K562 (cell line): Measurements from ENCODE around the gene RAB3GAP1. TPM values are rescaled to one million over a fixed set of nuclear protein-coding genes. Genes with fewer than 3 reads are reported as not detected.

ENCODE experiments used
- ATAC-seq: fragments of 200-7000 bp; cut with Tn5 transposase; 3 replicates; pipeline ENCODE4 v1.9.1; 2020; ENCODE audit warnings: moderate library complexity
- BruUV-seq: library from RNA; stranded (reverse); fragments of 400-500 nt; replicated peaks from 2 replicates; lab custom pipeline; 2021; lab: Mats Ljungman, UMichigan
- CTCF ChIA-PET: fragments of 300-600 bp; formaldehyde crosslinking; extraction: SDS; loops from one replicate; lab custom pipeline; 2021; ENCODE audit warnings: low intra/inter-chr PET ratio; lab: Yijun Ruan, JAX
- POLR2A ChIA-PET: fragments of 300-600, 350-650 bp; sonication (Branson Sonifier 250); formaldehyde crosslinking; extraction: SDS; loops from one replicate; lab custom pipeline; 2021; ENCODE audit warnings: antibody characterized with exemption, inconsistent platforms; lab: Yijun Ruan, JAX
- DNase-seq, 4 experiments: peaks; one replicate each; pipeline versions ENCODE4 v3.0.0 to v3.0.0-alpha.2; 2011 to 2018; ENCODE audit warnings: low spot score in 3 of 4, mixed read lengths in 3 of 4; ENCODE audit errors: extremely low read depth in 1 of 4
- FAIRE-seq: peaks from 2 replicates; lab custom pipeline; 2011; peaks lifted over from hg19 to GRCh38; lab: Jason Lieb, UNC
- H2AFZ ChIP-seq: 2 replicates; pipeline ENCODE4 v1.6.0; 2011; ENCODE audit warnings: low read depth, low read length, control low read depth, inconsistent platforms
- H3K27ac ChIP-seq: fragments of 200-600 bp; 3 replicates; pipeline ENCODE4 v1.8.0; 2011; ENCODE audit warnings: low read depth, mild to moderate bottlenecking, control low read depth, inconsistent platforms, low read length, moderate library complexity, mixed read lengths; ENCODE audit errors: extremely low read depth
- H3K27me3 ChIP-seq, 2 experiments: fragments of 300-600 bp in 1 of 2; 2 replicates in 1 of 2; 3 replicates in 1 of 2; pipeline versions ENCODE4 v1.6.0 to v1.8.0; 2011; ENCODE audit warnings: inconsistent platforms in 2 of 2, low read length in 2 of 2, mild to moderate bottlenecking in 1 of 2, mixed read lengths in 1 of 2, moderate library complexity in 1 of 2; ENCODE audit not compliant: control insufficient read depth in 2 of 2, insufficient read depth in 2 of 2
- H3K36me3 ChIP-seq: fragments of 300-600 bp; 3 replicates; pipeline ENCODE4 v1.8.0; 2011; ENCODE audit warnings: mild to moderate bottlenecking, low read length, inconsistent platforms; ENCODE audit not compliant: control insufficient read depth, insufficient read depth
- H3K4me1 ChIP-seq, 2 experiments: fragments of 200-600 bp in 1 of 2; replicated peaks in 1 of 2; 2 replicates in 1 of 2; 3 replicates in 1 of 2; pipeline versions ENCODE4 v1.5.1 to v1.8.0; 2011; ENCODE audit warnings: inconsistent platforms in 2 of 2, low read length in 2 of 2, mild to moderate bottlenecking in 1 of 2, mixed read lengths in 1 of 2, moderate library complexity in 1 of 2; ENCODE audit not compliant: control insufficient read depth in 2 of 2, insufficient read depth in 2 of 2
- H3K4me2 ChIP-seq: 2 replicates; pipeline ENCODE4 v1.6.1; 2011; ENCODE audit warnings: low read length, control low read depth, inconsistent platforms, mixed read lengths; ENCODE audit not compliant: insufficient read depth
- H3K4me3 ChIP-seq: fragments of 200-600 bp; sonication (generic), shearing (Covaris generic); 2 replicates; pipeline ENCODE4 v1.5.1; 2016; ENCODE audit warnings: control low read depth, inconsistent platforms
- H3K79me2 ChIP-seq: fragments of 200-600 bp; 3 replicates; pipeline ENCODE4 v1.8.0; 2011; ENCODE audit warnings: low read length, inconsistent platforms; ENCODE audit not compliant: control insufficient read depth, insufficient read depth
- H3K9ac ChIP-seq, 2 experiments: 2 replicates each; pipeline versions ENCODE4 v1.6.0 to v1.6.1; 2011; ENCODE audit warnings: low read depth in 2 of 2, low read length in 2 of 2, control low read depth in 1 of 2, inconsistent platforms in 1 of 2, mild to moderate bottlenecking in 1 of 2, mixed read lengths in 1 of 2; ENCODE audit not compliant: insufficient read depth in 1 of 2
- H3K9me1 ChIP-seq: one replicate; pipeline ENCODE4 v1.6.0; 2011; ENCODE audit warnings: inconsistent platforms, mild to moderate bottlenecking, low read length, moderate library complexity; ENCODE audit not compliant: control insufficient read depth, insufficient read depth
- H3K9me3 ChIP-seq: replicated peaks from 2 replicates; pipeline ENCODE4 v1.5.1; 2011; ENCODE audit warnings: low read depth, low read length, inconsistent platforms; ENCODE audit not compliant: control insufficient read depth, insufficient read depth
- H4K20me1 ChIP-seq: replicated peaks from 2 replicates; pipeline ENCODE4 v1.6.1; 2011; ENCODE audit warnings: low read length, inconsistent platforms, mixed read lengths; ENCODE audit not compliant: control insufficient read depth, insufficient read depth
- ARID3A ChIP-seq: IDR thresholded peaks from 2 replicates; pipeline ENCODE4 v1.6.1; 2012; ENCODE audit warnings: low read depth, low read length, improper control_type of control experiment, borderline replicate concordance
- NFXL1 ChIP-seq: fragments of 450-650 bp; formaldehyde crosslinking; IDR thresholded peaks from 2 replicates; pipeline ENCODE4 v1.4.0; 2021; ENCODE audit warnings: mild to moderate bottlenecking
- ZNF384 ChIP-seq: IDR thresholded peaks from 2 replicates; pipeline ENCODE4 v1.6.1; 2012; ENCODE audit warnings: low read depth, low read length, improper control_type of control experiment
- WGBS: fragments of 100-300 bp; shearing (Covaris generic); methylation state at CpG from one replicate; pipeline ENCODE4 v1.1.6; 2016; ENCODE audit warnings: low coverage, mixed read lengths; ENCODE audit not compliant: insufficient coverage; ENCODE audit errors: missing lambda C conversion rate; 5-methylcytosine and 5-hydroxymethylcytosine counted together
- in situ Hi-C: fragments of 300-500 bp; cut with MboI; formaldehyde crosslinking; loops from 4 replicates; pipeline ENCODE4 v1.15.0; 2018; ENCODE audit warnings: inconsistent platforms, mixed read lengths
- intact Hi-C: fragments of 100-400 bp; cut with micrococcal nuclease; formaldehyde crosslinking; loops from 2 replicates; pipeline ENCODE4 v1.14.2; 2022
- polyA plus RNA-seq, 8 experiments: library from polyadenylated mRNA; depleted of rRNA in 4 of 8; stranded (reverse) in 5 of 8; unstranded in 3 of 8; fragments of >200 nt; fragmentation: Nextera tagmentation in 2 of 8; fragmentation: Illumina TruSeq in 1 of 8; extraction: Ambion mirVana in 2 of 8; extraction: Trizol in 1 of 8; gene quantifications; 2 replicates each; pipeline versions ENCODE4 v1.2.1 to v1.2.3, GENCODE V29; 2011 to 2014; ENCODE audit warnings: inconsistent platforms in 1 of 8, missing spikeins in 1 of 8
- total RNA-seq, 7 experiments: library from RNA; depleted of rRNA in 6 of 7; stranded (reverse); fragments of >200 nt in 6 of 7; fragmentation: Illumina TruSeq in 2 of 7; extraction: Trizol in 2 of 7; gene quantifications; 2 replicates each; pipeline versions ENCODE4 v1.2.1 to v1.2.3, GENCODE V29; 2011 to 2021; ENCODE audit warnings: low replicate concordance in 1 of 7

RAB3GAP1 gene
- total and polyA plus RNA-seq, 9 of the 15 experiments (the other 6 are each of a cell fraction or from before 2014, with no cell fraction given), result 15.5 to 48.6 (median 33.0) TPM

GRCh38 chr2:135096665-135097446 is 44.8 kb downstream of the RAB3GAP1 start:
- no peak for DNase-seq
- Histone ChIP-seq H4K20me1 (no peaks in the 10 kb centered on the region), H2AFZ (no peak overlapping the region), H3K27ac (no peak overlapping the region), H3K79me2 (no peaks in the 10 kb centered on the region; the same call in 2 of the 3 replicates), H3K4me2 (no peak overlapping the region), H3K36me3 (peaks cover 35% of the 10 kb centered on the region), H3K9me1 (no peaks in the 10 kb centered on the region), H3K9ac (no peak overlapping the region), H3K4me1 (no peaks in the 10 kb centered on the region), H3K27me3 (no peaks in the 10 kb centered on the region), H3K4me3 (no peak overlapping the region), H3K9me3 (no peaks in the 10 kb centered on the region)
- peak; percentile 60 for FAIRE-seq
- ChIA-PET CTCF (no interaction called here), POLR2A (no interaction called here)
- peak; percentile 75 for TF ChIP-seq ZNF384
- no peak for TF ChIP-seq ARID3A
- no peak for TF ChIP-seq NFXL1 (CRISPR knock-in tag)
- in situ Hi-C loops (no loop called here), intact Hi-C loops (no loop called here)
- 79% methylated on average over 4 of the region's 4 CpGs for WGBS
- ATAC-seq, result no peak
- no TSS peak for BruUV-seq
